A549 treated with DMSO at 1 μM for 4 hours (cell line): ENCODE results near the gene ZBTB44. TPM values are rescaled to one million over a fixed set of nuclear protein-coding genes. Genes with fewer than 3 reads are reported as not detected.

ENCODE experiments used
- total RNA-seq: library from RNA; stranded (reverse); fragments of 200-300 nt; extraction: Qiagen RNA extraction; gene quantifications from 5 replicates; pipeline ENCODE4 v1.2.3, GENCODE V29; 2022; ENCODE audit warnings: low read depth

Gene ZBTB44, protein sequence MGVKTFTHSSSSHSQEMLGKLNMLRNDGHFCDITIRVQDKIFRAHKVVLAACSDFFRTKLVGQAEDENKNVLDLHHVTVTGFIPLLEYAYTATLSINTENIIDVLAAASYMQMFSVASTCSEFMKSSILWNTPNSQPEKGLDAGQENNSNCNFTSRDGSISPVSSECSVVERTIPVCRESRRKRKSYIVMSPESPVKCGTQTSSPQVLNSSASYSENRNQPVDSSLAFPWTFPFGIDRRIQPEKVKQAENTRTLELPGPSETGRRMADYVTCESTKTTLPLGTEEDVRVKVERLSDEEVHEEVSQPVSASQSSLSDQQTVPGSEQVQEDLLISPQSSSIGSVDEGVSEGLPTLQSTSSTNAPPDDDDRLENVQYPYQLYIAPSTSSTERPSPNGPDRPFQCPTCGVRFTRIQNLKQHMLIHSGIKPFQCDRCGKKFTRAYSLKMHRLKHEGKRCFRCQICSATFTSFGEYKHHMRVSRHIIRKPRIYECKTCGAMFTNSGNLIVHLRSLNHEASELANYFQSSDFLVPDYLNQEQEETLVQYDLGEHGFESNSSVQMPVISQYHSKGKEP
- 6.6 to 9.8 TPM (median 9.1 TPM) in 5 replicates for total RNA-seq

DNA sequence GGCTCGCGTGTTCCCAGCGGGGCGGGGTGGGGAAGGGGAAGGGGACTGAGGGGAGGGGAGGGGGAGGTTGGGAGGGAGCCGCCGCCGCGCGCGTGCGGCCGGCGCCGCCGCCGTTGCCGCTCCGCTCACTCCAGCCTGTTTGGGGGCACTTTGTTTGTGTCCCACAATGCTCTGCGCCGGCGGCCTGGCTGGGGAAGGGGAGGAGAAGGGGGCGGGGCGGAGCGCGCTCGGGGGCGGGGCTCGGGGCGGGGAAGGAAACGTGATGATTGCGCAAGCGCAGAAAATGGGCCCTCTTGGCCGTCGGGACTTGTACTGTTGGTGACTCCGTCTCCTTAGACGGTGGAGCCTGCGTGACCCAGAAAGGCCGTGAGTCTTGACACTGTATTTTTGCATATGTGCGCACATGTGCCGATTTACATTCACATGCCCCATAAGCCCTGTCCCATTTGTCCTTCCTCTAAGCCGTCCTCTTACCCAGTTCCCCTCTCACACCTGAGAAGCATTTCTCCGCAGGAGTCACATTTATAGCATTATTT, at the start of gene ZBTB44:
ZBTB44 (minus strand) TSS at position 168 of the 536 bp plus-strand sequence. CDS start 53,044 bp downstream, outside the sequence.

Other genes starting within 250 kb of the ZBTB44 start
- gene APLP2, start 245.0 kb downstream of the ZBTB44 start, total RNA-seq, result 162 to 200 TPM (median 184 TPM) in 5 replicates
- gene ST14, start 155.1 kb downstream of the ZBTB44 start, total RNA-seq, result 0.06 to 0.25 TPM (median 0.09 TPM) in 5 replicates
- gene ADAMTS8, start 113.7 kb upstream of the ZBTB44 start, total RNA-seq, result 0.35 to 0.69 TPM (median 0.53 TPM) in 5 replicates
- 9.0 to 12.6 TPM (median 11.5 TPM) in 5 replicates for gene ADAMTS15, start 133.7 kb upstream of the ZBTB44 start, total RNA-seq